Mesendoderm (in vitro differentiated cells): Measurements from ENCODE around the gene MCTP2.

Source experiments
- DNase-seq: peaks from one replicate; pipeline ENCODE4 v3.0.0; 2013
- H2AK5ac ChIP-seq: 2 replicates; pipeline ENCODE4 v1.6.1; 2013; ENCODE audit warnings: low read length, inconsistent platforms
- H2BK120ac ChIP-seq: 2 replicates; pipeline ENCODE4 v1.6.1; 2013; ENCODE audit warnings: low read depth, mild to moderate bottlenecking, low read length, moderate library complexity, mixed read lengths
- H2BK15ac ChIP-seq: replicated peaks from 2 replicates; pipeline ENCODE4 v1.6.1; 2013; ENCODE audit warnings: low read depth, mild to moderate bottlenecking, moderate library complexity
- H2BK5ac ChIP-seq: 2 replicates; pipeline ENCODE4 v1.6.1; 2013; ENCODE audit warnings: low read length, inconsistent platforms
- H3K18ac ChIP-seq: 2 replicates; pipeline ENCODE4 v1.6.1; 2013; ENCODE audit warnings: mild to moderate bottlenecking, low read length, mixed read lengths
- H3K23ac ChIP-seq: one replicate; pipeline ENCODE4 v1.6.1; 2013; ENCODE audit warnings: low read length
- H3K27ac ChIP-seq: 2 replicates; pipeline ENCODE4 v1.5.1; 2013; ENCODE audit warnings: low read depth, mild to moderate bottlenecking, inconsistent platforms, low read length, moderate library complexity
- H3K27me3 ChIP-seq: 2 replicates; pipeline ENCODE4 v1.6.1; 2013; ENCODE audit warnings: low read length, control low read depth, mild to moderate bottlenecking, inconsistent platforms; ENCODE audit not compliant: insufficient read depth, poor library complexity
- H3K36me3 ChIP-seq: 2 replicates; pipeline ENCODE4 v1.6.1; 2013; ENCODE audit warnings: low read length, inconsistent platforms; ENCODE audit not compliant: control insufficient read depth, insufficient read depth
- H3K4ac ChIP-seq: one replicate; pipeline ENCODE4 v1.6.1; 2013; ENCODE audit warnings: low read depth, mild to moderate bottlenecking, low read length, moderate library complexity
- H3K4me1 ChIP-seq: 2 replicates; pipeline ENCODE4 v1.6.1; 2013; ENCODE audit warnings: low read depth, low read length, inconsistent platforms; ENCODE audit not compliant: control insufficient read depth
- H3K4me2 ChIP-seq: 2 replicates; pipeline ENCODE4 v1.6.1; 2013; ENCODE audit warnings: low read length
- H3K4me3 ChIP-seq: 2 replicates; pipeline ENCODE4 v1.5.1; 2013; ENCODE audit warnings: mild to moderate bottlenecking, low read length
- H3K56ac ChIP-seq: one replicate; pipeline ENCODE4 v1.6.1; 2013; ENCODE audit warnings: low read length
- H3K79me1 ChIP-seq: 2 replicates; pipeline ENCODE4 v1.6.1; 2013; ENCODE audit warnings: low read length, inconsistent platforms
- H3K79me2 ChIP-seq: 2 replicates; pipeline ENCODE4 v1.6.1; 2013; ENCODE audit warnings: mild to moderate bottlenecking, low read length; ENCODE audit not compliant: control insufficient read depth, insufficient read depth
- H3K9ac ChIP-seq: 2 replicates; pipeline ENCODE4 v1.6.1; 2013; ENCODE audit warnings: low read length, inconsistent platforms
- H4K5ac ChIP-seq: one replicate; pipeline ENCODE4 v1.6.1; 2013; ENCODE audit warnings: low read length
- H4K8ac ChIP-seq: one replicate; pipeline ENCODE4 v1.6.1; 2013; ENCODE audit warnings: low read depth, mild to moderate bottlenecking, control low read depth, low read length, moderate library complexity
- WGBS: extraction: QIAGEN DNeasy Blood & Tissue Kit; methylation state at CpG from one replicate; pipeline ENCODE4 v1.1.7; 2013; ENCODE audit warnings: low lambda C conversion rate, missing lambda C conversion rate; ENCODE audit not compliant: insufficient coverage; ENCODE audit errors: extremely low coverage; 5-methylcytosine and 5-hydroxymethylcytosine counted together

Gene MCTP2

DNA sequence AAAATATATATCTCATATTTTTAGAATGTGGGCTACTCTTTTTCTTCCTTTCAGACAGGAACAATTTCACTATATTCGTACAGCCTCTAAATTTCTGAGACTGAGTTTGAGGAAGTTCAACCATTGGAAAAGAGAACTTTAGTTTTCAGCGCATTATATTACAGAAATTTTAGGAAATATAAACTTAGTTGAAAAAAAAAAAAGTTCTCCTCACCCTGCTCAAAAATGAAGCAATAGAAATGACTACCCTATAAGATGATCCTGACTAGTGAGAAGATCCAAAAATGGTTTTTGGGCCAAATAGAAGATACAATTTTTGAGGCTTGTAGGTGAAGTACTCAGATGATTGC is 139.6 kb downstream of the MCTP2 start:
- Histone ChIP-seq H3K23ac (no peak overlapping the region), H3K9ac (no peak overlapping the region), H2BK120ac (no peak overlapping the region), H3K79me1 (no peaks in the 10 kb centered on the region), H3K36me3 (no peaks in the 10 kb centered on the region), H3K4me1 (peaks cover 2% of the 10 kb centered on the region), H2BK5ac (no peak overlapping the region), H3K4me2 (no peak overlapping the region), H2AK5ac (no peak overlapping the region), H4K5ac (no peak overlapping the region), H3K27me3 (no peaks in the 10 kb centered on the region), H3K18ac (no peak overlapping the region), H3K27ac (no peak overlapping the region), H3K4me3 (no peak overlapping the region), H3K79me2 (no peaks in the 10 kb centered on the region), H2BK15ac (no peak overlapping the region), H3K4ac (no peak overlapping the region), H4K8ac (no peak overlapping the region), H3K56ac (no peak overlapping the region)
- WGBS = no CpG with 5 or more reads among the region's 2 CpGs
- DNase-seq = no peak

GRCh38 chr15:94372821-94373220 is 141.5 kb downstream of the MCTP2 start:
- Histone ChIP-seq H3K4ac (no peak overlapping the region), H3K79me1 (no peaks in the 10 kb centered on the region), H3K4me3 (no peak overlapping the region), H3K56ac (no peak overlapping the region), H2BK5ac (no peak overlapping the region), H3K27me3 (no peaks in the 10 kb centered on the region), H3K27ac (no peak overlapping the region), H4K8ac (no peak overlapping the region), H3K79me2 (no peaks in the 10 kb centered on the region), H2BK120ac (no peak overlapping the region), H2BK15ac (no peak overlapping the region), H3K18ac (no peak overlapping the region), H3K23ac (no peak overlapping the region), H3K4me2 (no peak overlapping the region), H3K9ac (no peak overlapping the region), H3K4me1 (peaks cover 2% of the 10 kb centered on the region), H4K5ac (no peak overlapping the region), H3K36me3 (no peaks in the 10 kb centered on the region), H2AK5ac (no peak overlapping the region)
- no CpG with 5 or more reads among the region's 6 CpGs for WGBS
- DNase-seq = no peak

DNA sequence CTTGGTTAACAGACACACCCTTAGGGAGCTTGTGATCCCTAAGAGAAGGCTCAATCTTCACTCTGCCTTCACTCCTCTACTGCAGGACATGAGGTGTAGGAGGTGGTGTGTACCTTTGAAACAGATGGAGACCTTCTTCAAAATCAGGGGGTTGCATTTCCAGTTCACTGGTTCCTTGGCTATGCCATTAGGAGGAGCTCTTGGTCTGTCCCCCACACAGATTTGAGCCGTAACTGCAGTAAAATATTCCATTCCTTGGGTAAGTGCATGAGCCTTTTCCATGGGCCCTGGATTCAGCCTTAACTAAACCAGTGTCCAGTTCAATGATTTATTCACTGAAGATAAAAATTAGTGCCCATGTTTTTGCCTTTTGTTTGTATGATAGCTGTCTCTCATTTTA is 144.6 kb downstream of the MCTP2 start:
- Histone ChIP-seq H3K27ac (no peak overlapping the region), H3K36me3 (no peaks in the 10 kb centered on the region), H3K18ac (no peak overlapping the region), H4K8ac (no peak overlapping the region), H3K79me1 (no peaks in the 10 kb centered on the region), H3K23ac (no peak overlapping the region), H3K9ac (no peak overlapping the region), H3K27me3 (no peaks in the 10 kb centered on the region), H3K4me3 (no peak overlapping the region), H3K4me2 (no peak overlapping the region), H3K4me1 (no peaks in the 10 kb centered on the region), H2AK5ac (no peak overlapping the region), H3K79me2 (no peaks in the 10 kb centered on the region), H3K56ac (no peak overlapping the region), H4K5ac (no peak overlapping the region), H2BK120ac (no peak overlapping the region), H3K4ac (no peak overlapping the region), H2BK5ac (no peak overlapping the region), H2BK15ac (no peak overlapping the region)
- no CpG with 5 or more reads among the region's 1 CpG for WGBS
- peak; percentile 61 for DNase-seq

DNA sequence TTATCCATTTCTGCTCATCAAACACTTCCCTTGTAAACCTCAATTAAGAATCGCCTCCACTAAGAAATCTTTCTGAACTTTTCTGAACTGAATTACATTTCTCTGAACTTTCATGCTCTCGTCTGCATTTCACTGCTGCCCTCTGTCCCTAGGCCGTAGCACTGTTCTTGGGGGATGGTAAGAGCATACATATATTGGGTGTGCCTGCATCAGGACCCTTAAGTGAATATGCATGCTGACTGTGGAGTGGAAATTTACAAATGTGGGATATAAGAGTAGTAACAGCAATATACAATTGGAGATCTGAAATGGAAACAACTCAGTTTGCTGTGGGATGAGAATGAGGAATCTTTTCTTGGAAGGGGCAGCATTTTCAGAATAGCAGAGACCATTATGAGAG is 148.6 kb downstream of the MCTP2 start:
- Histone ChIP-seq H2BK15ac (no peak overlapping the region), H3K79me1 (no peaks in the 10 kb centered on the region), H2BK5ac (no peak overlapping the region), H2BK120ac (no peak overlapping the region), H2AK5ac (no peak overlapping the region), H3K9ac (no peak overlapping the region), H3K23ac (no peak overlapping the region), H4K5ac (no peak overlapping the region), H3K4ac (no peak overlapping the region), H3K4me1 (peaks cover 2% of the 10 kb centered on the region), H3K27ac (no peak overlapping the region), H3K79me2 (no peaks in the 10 kb centered on the region), H3K18ac (no peak overlapping the region), H3K4me3 (no peak overlapping the region), H4K8ac (no peak overlapping the region), H3K56ac (no peak overlapping the region), H3K36me3 (no peaks in the 10 kb centered on the region), H3K27me3 (no peaks in the 10 kb centered on the region), H3K4me2 (no peak overlapping the region)
- WGBS = no CpG with 5 or more reads among the region's 3 CpGs
- DNase-seq = no peak

- H3K79me1 ChIP-seq = no peaks in the 10 kb centered on the region
- no peak overlapping the region for H2BK120ac ChIP-seq
- peaks cover 2% of the 10 kb centered on the region for H3K4me1 ChIP-seq
- H3K79me2 ChIP-seq = no peaks in the 10 kb centered on the region
- H3K4me3 ChIP-seq = no peak overlapping the region
- H2AK5ac ChIP-seq = no peak overlapping the region
- H2BK15ac ChIP-seq = no peak overlapping the region
- WGBS = no CpG with 5 or more reads among the region's 1 CpG
- H3K56ac ChIP-seq = no peak overlapping the region
- H3K27me3 ChIP-seq = no peaks in the 10 kb centered on the region
- no peak overlapping the region for H3K27ac ChIP-seq
- no peaks in the 10 kb centered on the region for H3K36me3 ChIP-seq
- no peak overlapping the region for H3K9ac ChIP-seq
- no peak overlapping the region for H4K5ac ChIP-seq
- no peak overlapping the region for H4K8ac ChIP-seq
- no peak overlapping the region for H3K4ac ChIP-seq
- peak overlapping the region; percentile 68 for H3K18ac ChIP-seq
- H3K4me2 ChIP-seq = no peak overlapping the region
- H3K23ac ChIP-seq = no peak overlapping the region
- no peak for DNase-seq
- H2BK5ac ChIP-seq = no peak overlapping the region
These were observed 149.4 kb downstream of the MCTP2 start for GRCh38 chr15:94380798-94381197.

GRCh38 chr15:94381384-94381783 is 150.0 kb downstream of the MCTP2 start:
- no peak overlapping the region for H2AK5ac ChIP-seq
- no peak overlapping the region for H3K4me3 ChIP-seq
- peaks cover 2% of the 10 kb centered on the region for H3K4me1 ChIP-seq
- no peak overlapping the region for H3K27ac ChIP-seq
- no peak overlapping the region for H3K18ac ChIP-seq
- H3K4me2 ChIP-seq = no peak overlapping the region
- H3K9ac ChIP-seq = no peak overlapping the region
- H3K36me3 ChIP-seq = no peaks in the 10 kb centered on the region
- peak; percentile 90 for DNase-seq
- no peak overlapping the region for H3K56ac ChIP-seq
- WGBS = no CpG with 5 or more reads among the region's 8 CpGs
- H4K5ac ChIP-seq = no peak overlapping the region
- H2BK120ac ChIP-seq = no peak overlapping the region
- no peak overlapping the region for H3K23ac ChIP-seq
- H3K79me1 ChIP-seq = no peaks in the 10 kb centered on the region
- H3K4ac ChIP-seq = peak overlapping the region; percentile 91
- no peak overlapping the region for H2BK5ac ChIP-seq
- no peak overlapping the region for H4K8ac ChIP-seq
- no peaks in the 10 kb centered on the region for H3K79me2 ChIP-seq
- no peaks in the 10 kb centered on the region for H3K27me3 ChIP-seq
- H2BK15ac ChIP-seq = no peak overlapping the region
